HG02588 (cell line): ENCODE measurements around the gene ROR2.

Experiments
- ATAC-seq: cut with Tn5 transposase; IDR thresholded peaks from one replicate; pipeline ENCODE4 v1.9.1; 2021; ENCODE audit warnings: mild to moderate bottlenecking, moderate library complexity; ENCODE audit not compliant: unreplicated experiment

The ROR2 gene

DNA sequence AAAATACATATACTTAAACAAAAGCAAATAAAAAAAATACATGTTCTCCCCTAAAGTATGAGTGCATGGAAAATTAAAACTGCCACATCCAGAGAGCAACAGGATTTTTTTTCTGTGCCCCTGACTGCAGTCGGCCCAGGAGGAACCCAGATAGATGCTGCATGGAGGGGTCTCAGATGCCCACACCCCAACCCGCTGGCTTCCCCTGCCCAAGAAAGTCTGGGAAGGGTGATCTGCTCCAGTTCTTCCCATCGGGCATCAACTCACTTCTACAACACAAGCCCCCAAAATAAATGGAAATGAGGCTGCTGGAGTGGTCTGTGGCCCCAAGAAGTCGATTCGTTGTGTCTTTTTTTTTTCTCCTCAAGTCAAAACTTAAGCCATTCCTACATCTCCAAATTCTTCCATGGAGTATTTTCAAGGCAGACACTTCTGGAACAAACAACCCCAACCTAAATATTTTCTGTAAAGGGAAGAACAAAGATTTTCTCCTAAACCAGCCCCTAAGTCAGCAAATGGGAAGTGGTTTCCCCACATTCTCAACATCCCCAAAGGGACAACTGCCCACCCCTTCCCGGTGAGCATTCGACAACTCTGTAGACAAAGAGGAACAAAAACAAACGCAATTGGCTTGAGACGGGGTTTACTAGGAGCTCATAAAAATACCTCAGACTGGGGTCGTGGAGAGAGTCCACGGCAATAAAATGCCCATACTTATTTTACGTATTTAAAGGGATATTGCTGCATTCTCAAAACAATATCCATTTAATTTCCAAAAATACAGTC is 46.7 kb downstream of the ROR2 start:
- ATAC-seq, result no peak

DNA sequence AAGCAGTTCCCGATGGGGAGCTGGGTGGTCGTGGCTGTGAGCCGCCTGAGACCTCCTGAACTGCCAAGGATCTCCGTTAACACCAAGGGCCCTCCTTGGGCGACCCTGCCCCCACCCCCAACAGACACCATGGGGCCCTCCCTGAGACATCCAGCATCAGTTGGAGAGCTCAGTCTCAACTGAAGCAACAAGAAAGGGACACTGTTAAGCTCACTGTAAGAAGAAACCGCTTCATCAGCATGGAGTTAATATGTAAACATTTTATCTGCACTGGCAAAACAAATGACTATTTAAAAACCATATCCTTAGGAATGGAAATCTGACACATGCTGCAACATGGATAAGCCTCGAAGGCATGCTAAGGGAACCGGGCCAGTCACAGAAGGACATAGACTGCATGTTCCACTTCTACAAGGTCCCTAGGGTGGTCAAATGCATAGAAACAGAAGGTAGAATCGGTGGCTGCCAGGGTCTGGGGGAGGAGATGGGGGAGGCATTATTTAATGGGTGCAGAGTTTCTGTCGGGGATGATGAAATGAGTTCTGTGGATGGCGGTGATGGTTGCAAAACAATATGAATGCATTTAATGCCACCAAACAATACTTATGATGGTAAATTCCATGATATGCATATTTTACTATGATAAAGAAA is 47.4 kb downstream of the ROR2 start:
- no peak for ATAC-seq

DNA sequence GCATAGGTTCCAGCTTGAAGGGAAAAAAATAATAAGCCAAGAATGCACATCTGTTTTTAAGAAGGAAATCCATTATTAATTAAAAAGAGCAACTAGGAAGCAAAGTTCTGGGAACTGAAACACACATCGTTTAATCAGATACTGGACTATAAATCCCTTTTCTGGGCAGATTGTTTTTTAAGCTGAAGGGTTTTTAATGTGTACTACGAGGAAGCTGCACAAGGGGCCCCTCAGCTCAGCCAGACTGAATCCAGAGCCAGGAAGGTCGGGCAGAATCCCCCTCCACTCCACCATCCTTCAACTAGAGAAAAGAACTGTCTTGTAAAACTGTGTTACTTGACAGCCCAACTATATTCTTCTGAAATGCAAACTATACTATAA is 49.2 kb downstream of the ROR2 start:
- no peak for ATAC-seq

DNA sequence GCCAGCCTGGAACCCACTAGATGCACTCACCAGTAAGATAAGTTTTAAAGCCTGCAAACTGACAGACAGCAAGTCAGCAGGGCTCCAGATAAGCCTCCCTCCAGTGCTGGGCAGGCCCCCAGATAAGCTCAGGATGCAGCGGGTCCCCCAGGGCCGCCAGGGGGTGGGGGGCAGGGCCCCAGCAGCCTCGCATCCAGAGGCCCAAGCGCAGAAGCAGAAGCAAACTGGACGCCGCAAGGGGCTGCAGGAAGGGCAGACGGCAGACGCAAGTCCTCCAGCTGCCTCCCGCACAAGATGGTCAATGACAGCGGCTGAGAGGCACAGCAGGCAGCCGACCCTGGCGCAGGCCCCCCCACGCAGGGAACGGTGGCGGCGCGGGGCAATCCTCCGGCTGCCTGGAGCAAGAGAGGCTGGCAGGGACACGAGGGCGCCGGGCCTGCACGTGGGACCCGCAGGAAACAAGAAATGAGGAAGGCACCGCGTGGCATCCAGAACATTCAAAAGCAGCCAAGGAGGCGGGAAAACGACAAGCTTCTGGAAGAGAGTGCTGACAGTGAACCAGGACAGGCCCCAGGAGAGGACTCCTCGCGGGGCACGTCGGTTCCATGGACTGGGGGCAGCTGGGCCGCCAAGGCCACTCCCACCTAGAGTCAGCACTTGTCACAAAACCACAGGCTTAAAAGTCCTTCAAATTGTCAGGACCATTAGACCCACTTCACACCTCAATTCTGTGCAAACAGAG is 49.8 kb downstream of the ROR2 start:
- ATAC-seq, result no peak

DNA sequence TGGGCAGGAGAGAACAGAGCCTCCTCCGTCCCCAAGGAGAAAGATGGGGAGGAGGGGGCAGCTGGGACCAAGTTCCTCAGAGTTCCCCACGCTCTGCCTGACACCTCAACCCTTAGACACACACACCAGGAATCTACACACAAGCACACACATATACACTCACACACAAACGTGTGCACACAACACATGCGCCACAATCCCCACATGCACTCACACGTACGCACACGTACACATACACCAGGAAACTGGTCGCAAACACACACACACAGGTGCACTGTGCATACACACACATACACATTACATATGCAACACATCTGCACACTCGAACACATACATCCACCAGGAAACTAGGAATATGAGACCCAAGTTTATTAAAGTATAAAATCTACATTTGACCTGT is 50.4 kb downstream of the ROR2 start:
- ATAC-seq, result no peak

DNA sequence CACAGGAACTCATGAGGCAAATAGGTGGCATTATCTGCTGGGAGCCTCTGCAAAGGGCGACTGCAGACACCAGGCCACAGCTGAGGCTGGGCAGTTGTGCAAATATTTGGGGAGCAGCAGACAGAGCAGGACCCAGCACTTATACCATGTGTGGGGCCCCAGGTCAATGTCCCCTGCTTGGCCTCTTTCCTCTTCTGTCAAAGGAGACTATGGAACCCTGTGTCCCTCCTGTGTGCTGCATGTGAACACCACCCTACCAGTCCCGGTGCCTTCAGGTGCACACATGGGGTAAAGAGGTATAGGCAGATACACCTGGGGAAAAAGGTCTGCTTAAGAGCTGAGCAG is 50.8 kb downstream of the ROR2 start:
- ATAC-seq, result no peak

DNA sequence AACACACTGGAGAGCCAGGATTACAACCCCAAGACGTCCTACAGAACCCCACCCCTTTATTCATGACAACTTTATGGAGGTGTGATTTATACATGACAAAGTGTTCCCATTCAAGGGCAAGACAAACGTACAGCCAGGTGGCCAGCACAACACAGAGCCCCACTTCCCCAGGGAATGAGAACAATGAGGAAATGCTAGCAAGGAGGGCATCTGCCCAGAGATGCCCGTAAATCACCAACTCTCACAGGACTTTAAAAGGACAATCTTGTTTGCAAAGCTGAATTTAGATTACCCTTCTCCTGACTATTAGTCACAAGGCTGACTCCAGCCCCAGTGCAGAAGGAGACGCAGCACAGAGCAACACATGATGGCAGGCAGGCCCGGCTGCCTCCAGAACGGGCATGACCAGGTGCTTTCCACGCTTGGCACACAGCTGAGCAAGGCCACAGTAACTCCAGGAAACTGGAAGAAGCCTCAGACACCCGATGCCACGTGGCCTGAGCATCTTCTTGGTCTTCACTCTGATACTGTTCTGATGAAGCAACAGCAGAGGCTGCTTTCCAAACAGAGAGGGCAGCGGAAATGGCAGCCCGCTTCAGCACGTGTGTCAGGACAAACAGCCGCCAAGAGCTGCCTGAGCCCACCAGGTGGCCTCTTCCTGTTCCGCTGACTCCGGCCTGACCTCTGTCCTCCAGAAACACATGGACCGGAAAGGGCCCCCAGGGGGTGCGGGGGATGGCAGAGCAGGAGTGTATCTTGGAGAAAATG is 51.4 kb downstream of the ROR2 start:
- no peak for ATAC-seq

DNA sequence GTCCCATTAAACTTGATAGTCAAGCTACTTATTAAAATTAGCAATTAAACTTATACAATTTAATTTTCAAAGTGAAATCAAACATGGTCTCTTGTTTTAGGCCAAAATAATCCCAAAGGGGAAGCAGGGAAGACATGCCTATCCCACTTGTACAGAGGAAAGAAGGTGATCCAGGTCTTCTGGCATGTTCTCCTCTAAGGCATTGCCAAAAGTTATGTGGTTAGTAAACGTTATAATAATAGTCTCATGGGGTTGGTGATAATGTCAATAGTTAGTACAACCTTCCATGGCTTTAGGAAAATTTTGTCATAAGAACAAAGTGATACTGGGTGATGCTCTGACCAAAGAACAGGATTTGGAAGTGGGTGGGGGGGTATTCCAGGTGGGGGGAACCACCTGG is 52.8 kb downstream of the ROR2 start:
- no peak for ATAC-seq

DNA sequence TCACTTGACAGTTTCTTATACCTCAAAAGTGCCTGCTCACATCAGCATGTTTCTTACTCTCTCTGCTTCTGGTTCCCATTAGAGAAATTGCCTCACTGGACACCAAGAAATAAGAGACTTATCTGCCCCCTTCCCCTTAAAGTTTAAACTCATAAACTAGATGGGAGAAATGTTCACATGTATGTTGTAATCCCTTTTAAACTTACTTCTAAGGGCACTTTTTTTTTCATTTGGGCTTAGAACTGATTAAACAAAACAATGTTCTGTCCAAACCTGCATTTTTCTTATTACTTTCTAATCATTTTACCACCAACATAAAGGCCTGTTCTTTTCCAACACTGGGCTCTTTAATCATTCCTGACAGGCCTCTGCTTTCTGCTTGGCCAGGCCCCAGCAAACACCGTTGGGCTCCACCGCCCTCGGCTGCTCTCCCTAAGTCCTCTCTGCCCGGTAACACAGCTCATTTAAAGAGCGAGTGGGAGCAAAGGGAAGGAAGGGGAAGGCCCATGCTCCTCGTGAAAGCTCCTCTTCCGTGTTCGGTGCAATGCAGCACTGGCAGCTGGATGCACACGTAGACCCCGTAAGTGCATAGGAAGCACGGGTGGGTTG is 53.4 kb downstream of the ROR2 start:
- ATAC-seq, result no peak

DNA sequence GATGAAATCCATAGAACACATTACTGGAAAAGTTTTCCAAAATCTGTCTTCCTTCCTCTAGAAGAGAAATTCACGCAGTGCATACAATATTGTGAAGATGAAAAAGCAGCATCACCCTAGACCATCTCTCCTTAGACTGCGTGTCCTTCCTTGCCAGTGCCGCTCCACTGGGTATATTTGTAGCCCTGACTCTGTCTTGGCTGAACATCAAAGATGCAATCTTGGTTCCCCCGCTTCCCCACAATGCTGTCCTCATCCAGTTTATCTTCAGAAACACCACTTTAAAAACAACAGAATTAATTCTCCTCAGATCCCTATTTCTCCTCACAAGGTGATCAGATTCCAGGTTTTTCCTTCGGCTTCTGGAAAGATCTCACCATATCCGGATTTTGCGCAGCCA is 53.9 kb downstream of the ROR2 start:
- no peak for ATAC-seq

DNA sequence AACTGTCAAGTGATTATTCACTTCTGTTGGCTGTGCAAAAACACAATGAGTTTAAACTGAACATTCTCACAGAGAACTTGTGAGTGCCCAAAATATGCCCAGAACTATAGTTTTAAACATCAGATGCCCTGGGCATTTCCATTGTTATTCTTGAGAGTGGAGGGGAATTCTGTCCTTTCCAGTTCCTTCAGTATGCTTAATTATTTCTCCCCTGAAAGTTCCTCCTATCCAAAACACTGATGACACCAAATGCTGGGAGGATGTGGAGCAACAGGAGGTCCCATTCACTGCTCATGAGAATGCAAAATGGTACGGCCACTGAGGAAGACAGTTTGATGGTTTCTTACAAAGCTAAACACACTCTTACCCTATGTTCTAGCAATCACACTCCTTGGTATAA is 55.5 kb downstream of the ROR2 start:
- ATAC-seq, result no peak

DNA sequence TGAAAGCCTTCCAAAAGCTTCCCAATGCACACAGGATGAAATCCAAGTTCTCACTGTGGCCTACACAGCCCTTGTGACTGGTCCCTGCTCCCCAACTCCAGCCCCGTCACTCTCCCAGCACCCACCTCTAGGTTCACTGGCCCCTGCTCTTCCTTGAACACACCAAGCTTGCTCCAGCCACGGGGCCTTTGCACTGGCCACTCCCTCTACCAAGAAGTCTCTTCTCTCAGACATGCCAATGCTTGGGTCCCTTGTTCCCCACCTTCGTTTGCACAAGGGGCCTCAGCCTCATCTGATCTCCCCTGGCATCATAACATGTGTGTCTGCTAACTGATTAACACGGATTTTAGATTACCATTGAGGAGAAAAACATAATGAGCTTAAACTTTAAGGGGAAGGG is 56.0 kb downstream of the ROR2 start:
- ATAC-seq, result no peak

DNA sequence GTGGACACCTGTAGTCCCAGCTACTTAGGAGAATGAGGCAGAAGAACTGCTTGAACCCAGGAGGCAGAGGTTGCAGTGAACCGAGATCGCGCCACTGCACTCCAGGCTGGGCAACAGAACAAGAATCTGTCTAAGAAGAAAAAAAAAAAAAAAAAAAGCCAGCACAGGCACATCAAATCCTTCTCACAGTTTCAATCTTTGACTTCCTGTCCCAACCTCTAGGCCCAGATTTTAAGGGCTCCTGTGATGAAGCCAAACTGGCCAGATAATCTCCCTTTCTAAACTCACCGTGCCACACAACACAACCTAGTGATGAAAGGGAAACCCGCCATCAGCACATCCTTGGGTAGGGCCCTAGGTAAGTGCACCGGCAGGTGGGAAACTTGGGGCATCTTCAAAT is 58.1 kb downstream of the ROR2 start:
- ATAC-seq, result no peak

DNA sequence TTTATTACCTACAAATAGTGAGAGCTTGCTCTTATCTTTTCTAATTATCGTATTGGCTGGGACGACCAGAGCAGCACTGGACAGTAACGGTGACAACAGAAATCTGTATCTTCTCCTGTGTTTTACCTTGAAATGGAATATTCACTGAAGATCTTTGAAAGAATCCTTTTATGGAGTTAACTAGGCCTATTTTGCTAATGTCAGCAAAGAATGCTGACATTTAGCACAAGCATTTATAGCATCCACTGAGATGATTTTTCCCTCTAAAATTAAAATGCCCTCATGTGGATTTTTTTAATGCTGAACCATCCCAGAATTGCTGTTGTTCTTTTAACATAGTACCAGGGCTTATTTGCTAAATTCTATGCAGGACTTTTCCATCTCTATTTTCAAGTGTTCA is 59.4 kb downstream of the ROR2 start:
- ATAC-seq, result no peak

DNA sequence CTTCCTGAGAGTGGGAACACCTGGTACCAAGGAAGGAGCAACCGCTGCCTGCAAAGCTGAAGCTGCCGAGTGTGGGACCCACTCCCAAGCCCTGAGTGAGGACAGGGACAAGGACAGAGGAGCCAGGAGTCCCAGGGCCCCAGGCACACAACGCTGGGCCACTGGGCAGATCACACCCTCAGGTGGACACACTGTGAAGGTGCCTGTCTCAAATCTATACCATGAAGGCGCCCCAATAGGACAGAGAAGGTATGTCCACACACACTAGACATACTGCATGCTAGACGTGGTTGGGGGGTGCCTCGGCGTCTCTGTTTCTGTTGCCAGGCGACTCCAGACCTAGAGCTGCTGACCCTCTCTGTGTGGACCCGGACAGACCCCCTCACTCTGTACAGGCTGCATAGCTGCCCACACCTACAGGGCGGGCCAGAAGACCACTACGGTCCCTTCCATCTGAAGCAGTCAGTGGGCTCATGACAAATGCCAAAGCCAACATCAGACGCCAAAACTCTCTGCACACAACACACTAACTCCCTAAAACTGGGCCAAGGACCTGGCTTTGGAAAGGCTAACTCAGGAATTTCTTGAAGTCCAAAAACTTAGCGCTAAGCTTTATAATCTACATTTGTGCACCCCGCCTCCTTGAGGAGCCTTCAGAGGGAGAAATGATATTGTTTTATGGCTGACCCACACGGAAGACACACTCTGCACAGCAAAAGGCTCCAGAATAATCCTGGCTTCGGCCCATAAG is 60.7 kb downstream of the ROR2 start:
- ATAC-seq, result no peak

DNA sequence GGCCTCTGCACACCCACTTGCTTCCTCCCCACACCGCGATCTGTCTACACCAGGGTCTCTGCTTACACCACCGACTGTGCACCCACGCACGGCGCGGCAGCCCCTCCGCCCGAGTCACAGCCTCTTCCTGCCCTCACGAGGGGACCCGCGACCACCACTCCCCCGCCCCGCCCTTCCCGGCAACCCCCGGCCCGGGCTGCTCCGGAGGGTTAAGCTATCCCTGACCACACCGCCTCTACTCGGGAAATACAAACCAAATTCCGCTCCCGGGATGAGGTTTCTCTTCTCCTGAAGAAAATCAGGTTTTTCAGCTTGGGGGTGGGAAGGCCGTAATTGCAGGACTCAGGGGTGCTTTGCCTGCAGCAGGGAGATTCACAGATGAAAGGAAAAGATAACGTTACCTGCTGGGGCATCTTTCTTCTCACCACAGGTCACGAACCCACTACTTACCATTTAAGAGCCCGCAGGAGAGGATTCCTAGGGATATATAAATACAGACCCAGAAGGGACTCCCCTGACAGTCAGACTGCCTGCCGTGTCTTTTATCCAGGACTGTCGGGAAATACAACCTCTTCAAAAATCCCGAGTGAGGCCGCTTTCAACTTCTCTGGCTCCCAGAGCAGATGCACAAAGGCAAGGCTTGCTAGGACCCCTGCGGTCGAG is 63.5 kb downstream of the ROR2 start:
- no peak for ATAC-seq

DNA sequence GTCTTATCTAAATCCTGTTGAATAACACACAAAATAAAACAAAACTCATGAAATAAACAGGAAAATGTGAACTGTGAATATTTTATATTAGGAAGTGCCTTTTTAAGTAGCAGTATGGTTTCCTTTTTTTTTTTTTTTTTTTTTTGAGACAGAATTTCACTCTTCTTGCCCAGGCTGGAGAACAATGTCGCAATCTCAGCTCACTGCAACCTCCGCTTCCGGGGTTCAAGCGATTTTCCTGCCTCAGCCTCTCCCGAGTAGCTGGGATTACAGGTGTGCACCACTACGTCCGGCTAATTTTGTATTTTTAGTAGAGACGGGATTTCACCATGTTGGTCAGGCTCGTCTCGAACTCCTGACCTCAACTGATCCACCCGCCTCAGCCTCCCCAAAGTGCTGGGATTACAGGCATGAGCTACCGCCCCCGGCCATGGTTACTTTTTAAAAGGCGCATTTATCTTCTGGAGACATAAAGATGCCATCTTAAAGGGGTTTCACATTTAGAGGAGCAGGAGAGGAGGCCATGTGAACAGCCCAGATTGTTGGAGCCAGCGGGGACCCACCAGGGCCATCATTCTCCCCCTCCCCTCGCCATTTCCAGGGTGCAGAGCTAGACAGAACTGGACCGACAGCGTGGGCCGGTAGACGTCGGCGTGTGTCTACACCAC is 64.1 kb downstream of the ROR2 start:
- no peak for ATAC-seq

DNA sequence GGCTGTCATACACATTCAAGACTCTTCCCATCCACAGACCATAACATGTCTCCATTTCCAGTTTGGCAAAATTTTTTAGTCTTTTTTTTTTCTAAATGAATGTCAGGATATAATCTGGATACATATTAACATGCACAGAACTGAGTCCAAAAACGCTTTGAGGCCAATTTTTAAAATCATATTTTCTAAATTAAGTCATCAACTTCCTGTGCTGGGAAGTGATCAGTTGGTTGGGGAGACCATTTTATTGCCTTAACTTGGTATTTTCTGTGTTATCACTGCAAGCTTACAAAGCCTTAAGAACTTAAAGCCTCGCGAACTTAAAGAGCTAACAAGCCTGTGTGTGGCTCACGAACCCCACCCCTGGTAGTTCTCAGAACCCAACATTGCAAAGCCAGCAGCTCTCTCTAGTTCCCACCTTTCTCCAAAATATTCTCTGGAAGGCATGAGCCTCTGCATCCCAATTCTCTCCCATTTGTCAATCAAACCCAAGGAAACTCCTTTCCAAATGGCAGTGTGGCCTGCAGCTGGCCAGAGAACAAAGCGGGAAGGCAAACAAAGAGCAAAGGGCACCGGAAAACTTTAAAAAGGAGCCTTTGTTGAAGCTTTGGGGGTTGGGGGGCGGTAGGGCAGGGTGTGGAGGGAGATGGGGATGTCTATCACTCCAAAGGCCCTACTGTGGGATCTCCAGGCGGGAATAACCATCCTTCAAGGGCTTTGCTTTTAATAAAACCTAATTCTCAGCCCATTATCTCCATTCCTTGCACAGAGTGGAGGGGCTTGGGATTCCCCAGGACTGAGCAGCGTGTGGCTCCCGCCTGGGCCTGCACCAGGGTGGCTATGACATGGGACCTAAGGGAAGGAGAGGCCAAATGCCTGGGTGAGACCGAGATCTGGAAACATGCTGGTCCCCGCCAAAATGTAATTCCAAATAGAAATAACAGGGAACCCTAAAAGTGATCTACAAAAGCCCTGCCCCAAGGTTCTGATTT is 65.0 kb downstream of the ROR2 start:
- ATAC-seq, result no peak
